ENCODE results near the gene TYK2. TPM values are rescaled to one million over a fixed set of nuclear protein-coding genes. Genes with fewer than 3 reads are reported as not detected.
A peak's percentile ranks its signal among the peaks of the same experiment; 100 is the strongest.

The TYK2 gene
- total and polyA plus RNA-seq, 2 of the 4 experiments (the other 2 are of a cell fraction), result 40.9 to 97.9 TPM

DNA sequence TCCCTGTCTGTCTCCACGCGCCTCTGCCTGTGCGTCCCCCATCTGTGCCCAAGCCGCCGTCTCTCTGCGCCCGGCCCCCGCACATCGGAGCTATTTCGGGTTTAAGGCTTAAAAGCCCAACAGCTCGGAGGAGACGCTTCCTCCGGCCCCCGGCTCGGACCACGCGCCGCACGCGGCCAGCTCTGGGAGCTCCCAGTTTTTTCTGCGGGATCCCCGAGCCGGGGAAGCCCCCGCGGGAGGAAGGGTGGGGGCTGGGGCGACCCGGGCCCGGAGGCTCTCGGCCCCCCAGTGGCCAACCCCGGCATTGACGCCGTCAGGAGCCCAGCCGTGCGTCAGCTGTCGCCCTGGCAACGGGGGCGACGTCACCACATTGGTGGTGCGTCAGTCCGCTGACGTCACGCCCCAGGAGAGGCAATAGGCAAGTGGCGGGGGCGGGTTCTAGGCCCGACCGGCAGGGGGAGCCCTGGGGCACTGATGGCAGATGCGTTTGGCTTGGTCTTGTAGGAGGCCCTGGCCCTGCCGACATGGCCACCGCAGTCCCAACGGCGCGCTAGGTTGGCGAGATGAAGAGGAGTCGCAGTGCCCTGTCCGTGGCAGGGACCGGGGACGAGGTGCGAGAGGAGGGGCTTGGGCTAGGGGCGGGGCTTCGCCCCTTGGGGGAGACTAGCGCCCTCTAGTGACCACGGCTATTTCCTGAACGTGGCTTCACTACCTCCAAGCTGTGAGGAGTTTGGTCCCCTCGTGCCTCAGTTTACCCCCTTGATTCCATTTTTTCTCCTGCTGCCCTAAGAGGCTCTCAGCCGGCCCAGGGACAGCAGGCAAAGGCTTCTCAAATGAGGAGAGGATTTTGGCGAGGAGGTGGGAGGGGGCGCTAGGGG is 36.2 kb upstream of the TYK2 start (continued):
- TF ChIP-seq MAFK (IDR thresholded peaks at IDR 0.05; ENCODE audit: low read depth, low read length) (no peak), RFX5 (IDR thresholded peaks at IDR 0.05; ENCODE audit: low read depth, low read length) (peak; percentile 65), RCOR1 (IDR thresholded peaks at IDR 0.05; ENCODE audit: insufficient replicate concordance, low read length) (peak; percentile 100)

GRCh38 chr19:10416083-10416379 is 35.7 kb upstream of the TYK2 start:
- H2AK9ac ChIP-seq (replicated peaks; ENCODE audit: low read depth, low read length, poor library complexity), result peak overlapping the region; percentile 90
- in situ Hi-C loops (cut with MboI; ENCODE audit: low sequenced_read_pairs), result no loop called here
- peaks cover 27% of the 10 kb centered on the region for H4K20me1 ChIP-seq (ENCODE audit: insufficient read depth, low read length)
- H3K36me3 ChIP-seq (ENCODE audit: control insufficient read depth, insufficient read depth, low read length), result no peaks in the 10 kb centered on the region
- DNase-seq (no peak), ATAC-seq (ENCODE audit: low read depth) (no peak)
- peak overlapping the region; percentile 59 for H3K4me3 ChIP-seq (ENCODE audit: insufficient read depth, low read depth, low read length)
- no peaks in the 10 kb centered on the region for H3K9me1 ChIP-seq (ENCODE audit: insufficient read depth, low read length)
- TF ChIP-seq FOS (IDR thresholded peaks at IDR 0.05; ENCODE audit: low read depth, low read length) (no peak), MAFK (IDR thresholded peaks at IDR 0.05; ENCODE audit: low read depth, low read length) (no peak), POLR2A (IDR thresholded peaks at IDR 0.05; ENCODE audit: low read depth, low read length) (no peak), NFE2L2 (IDR thresholded peaks at IDR 0.05; ENCODE audit: low read depth, low read length) (no peak), RCOR1 (IDR thresholded peaks at IDR 0.05; ENCODE audit: insufficient replicate concordance, low read length) (no peak)
- TF ChIP-seq, protein P1, sequence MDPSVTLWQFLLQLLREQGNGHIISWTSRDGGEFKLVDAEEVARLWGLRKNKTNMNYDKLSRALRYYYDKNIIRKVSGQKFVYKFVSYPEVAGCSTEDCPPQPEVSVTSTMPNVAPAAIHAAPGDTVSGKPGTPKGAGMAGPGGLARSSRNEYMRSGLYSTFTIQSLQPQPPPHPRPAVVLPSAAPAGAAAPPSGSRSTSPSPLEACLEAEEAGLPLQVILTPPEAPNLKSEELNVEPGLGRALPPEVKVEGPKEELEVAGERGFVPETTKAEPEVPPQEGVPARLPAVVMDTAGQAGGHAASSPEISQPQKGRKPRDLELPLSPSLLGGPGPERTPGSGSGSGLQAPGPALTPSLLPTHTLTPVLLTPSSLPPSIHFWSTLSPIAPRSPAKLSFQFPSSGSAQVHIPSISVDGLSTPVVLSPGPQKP (IDR thresholded peaks at IDR 0.05; ENCODE audit: borderline replicate concordance, low read depth, low read length), result no peak
- peak overlapping the region; percentile 90 for H3K4me2 ChIP-seq (ENCODE audit: low read depth, low read length)
- H4K8ac ChIP-seq (ENCODE audit: low read depth in 2 of 2, low read length in 2 of 2), result peak overlapping the region; percentile 34 to 72; a peak in 3 of 4 replicates
- H3K56ac ChIP-seq (ENCODE audit: extremely low read depth, insufficient read depth, low read length), result no peak overlapping the region
- no TSS peak for BruUV-seq (replicated peaks)
- no peaks in the 10 kb centered on the region; a peak in 1 of 4 replicates for H3K79me1 ChIP-seq (ENCODE audit: low read depth in 1 of 2, low read length in 2 of 2)
- dilution Hi-C loops (cut with HindIII; ENCODE audit: low sequenced_read_pairs, unreplicated experiment), result no loop called here
- intact Hi-C loops (cut with micrococcal nuclease), result no loop called here
- H2BK120ac ChIP-seq (ENCODE audit: low read depth, low read length), result peak overlapping the region; percentile 45; the same call in 1 of the 2 replicates
- H3K9ac ChIP-seq (ENCODE audit: low read depth, low read length), result peak overlapping the region; percentile 72
- H4K91ac ChIP-seq (ENCODE audit: insufficient read depth, low read depth, low read length), result peak overlapping the region; percentile 43
- H2AK5ac ChIP-seq (ENCODE audit: low read depth, low read length), result no peak overlapping the region
- peaks cover 12% of the 10 kb centered on the region for H3K4me1 ChIP-seq (ENCODE audit: control insufficient read depth, insufficient read depth, low read length)
- no peak overlapping the region for H2BK15ac ChIP-seq (ENCODE audit: low read depth, low read length)
- H2AFZ ChIP-seq (replicated peaks; ENCODE audit: low read length, poor library complexity), result peak overlapping the region; percentile 99
- no peak overlapping the region for H2BK5ac ChIP-seq (ENCODE audit: low read depth, low read length, poor library complexity, severe bottlenecking)
- H3K27me3 ChIP-seq (ENCODE audit: control insufficient read depth, insufficient read depth, low read length), result peaks cover 24% of the 10 kb centered on the region
- peak overlapping the region; percentile 95; the same call in 1 of the 2 replicates for H3K23ac ChIP-seq (ENCODE audit: low read depth, low read length)
- POLR2A ChIA-PET (ENCODE audit: unreplicated experiment), result no interaction called here
- H3K18ac ChIP-seq (ENCODE audit: low read depth, low read length), result peak overlapping the region; percentile 9; the same call in 1 of the 2 replicates
- peak overlapping the region; percentile 9; the same call in 1 of the 2 replicates for H4K5ac ChIP-seq (ENCODE audit: low read depth, low read length)
- no peak overlapping the region for H2BK20ac ChIP-seq (ENCODE audit: low read depth, low read length)
- peak overlapping the region; percentile 88 for H3K14ac ChIP-seq (replicated peaks; ENCODE audit: low read depth, low read length)
- no peaks in the 10 kb centered on the region for H3K9me3 ChIP-seq (ENCODE audit: control insufficient read depth, insufficient read depth, low read length)
- CTCF ChIA-PET, result interaction anchor here (0.6 to 3.5 kb wide), 5 partner anchors 12 to 311 kb away, joined by 3 to 37 read pairs (median 5); partner anchors contain the start of gene CDC37
- peak overlapping the region; percentile 67 for H3K4ac ChIP-seq (ENCODE audit: low read depth, low read length)
- WGBS, 2 experiments (ENCODE audit: extremely low coverage in 2 of 2, insufficient read length in 1 of 2), result 1% methylated on average over 7 of the region's 9 CpGs; no CpG with 5 or more reads in 1 of the 2 experiments
- no peak overlapping the region; the same call in 1 of the 2 replicates for H3K27ac ChIP-seq (ENCODE audit: insufficient read depth, low read length)

Data from IMR-90 (cell line).